Activated T-cell treated with anti-CD3 and anti-CD28 coated beads for 1 hour (primary cell): ENCODE data around the gene MIOS.

Experiments
- DNase-seq: peaks from one replicate; pipeline ENCODE4 v3.0.0-alpha.2; 2020; ENCODE audit warnings: low read depth

The MIOS gene

GRCh38 chr7:7566651-7567611 lies at the start of gene MIOS:
MIOS (plus strand) TSS chr7:7566884; CDS start chr7:7572476, 5,592 bp downstream.
- DNase-seq = peak; percentile 74

- no peak for DNase-seq
These were observed 48.9 kb upstream of the MIOS start for GRCh38 chr7:7517754-7518153.

GRCh38 chr7:7519056-7519455 lies 47.6 kb upstream of the MIOS start:
- no peak for DNase-seq

- DNase-seq = no peak
These were observed 47.2 kb upstream of the MIOS start for GRCh38 chr7:7519528-7519927.

- DNase-seq = no peak
These were observed 45.4 kb upstream of the MIOS start for GRCh38 chr7:7521259-7521658.

- DNase-seq = no peak
These were observed 44.3 kb upstream of the MIOS start for GRCh38 chr7:7522421-7522820.

- DNase-seq = no peak
These were observed 42.6 kb upstream of the MIOS start for GRCh38 chr7:7524121-7524520.

GRCh38 chr7:7526006-7526405 lies 40.7 kb upstream of the MIOS start:
- no peak for DNase-seq

GRCh38 chr7:7527047-7527446 lies 39.6 kb upstream of the MIOS start:
- no peak for DNase-seq

GRCh38 chr7:7529328-7529727 lies 37.4 kb upstream of the MIOS start:
- DNase-seq = no peak

GRCh38 chr7:7533831-7534430 lies 32.8 kb upstream of the MIOS start:
- no peak for DNase-seq

- DNase-seq = no peak
These were observed 31.0 kb upstream of the MIOS start, which contains the start of gene COL28A1 for GRCh38 chr7:7535691-7536090. COL28A1 (minus strand) TSS chr7:7535873; CDS start chr7:7532875, 2,998 bp downstream.

GRCh38 chr7:7536396-7537019 lies 30.2 kb upstream of the MIOS start:
- DNase-seq = no peak

- DNase-seq = no peak
These were observed 29.0 kb upstream of the MIOS start for GRCh38 chr7:7537711-7538110.

- no peak for DNase-seq
These were observed 27.5 kb upstream of the MIOS start for GRCh38 chr7:7539152-7539551.

GRCh38 chr7:7539711-7540110 lies 27.0 kb upstream of the MIOS start:
- DNase-seq = no peak

- no peak for DNase-seq
These were observed 24.3 kb upstream of the MIOS start for GRCh38 chr7:7542251-7542835.

- no peak for DNase-seq
These were observed 18.3 kb upstream of the MIOS start for GRCh38 chr7:7548407-7548806.

GRCh38 chr7:7550663-7551062 lies 16.0 kb upstream of the MIOS start:
- no peak for DNase-seq

GRCh38 chr7:7552199-7552598 lies 14.5 kb upstream of the MIOS start:
- DNase-seq = no peak

- no peak for DNase-seq
These were observed 13.3 kb upstream of the MIOS start for GRCh38 chr7:7553386-7553785.

- no peak for DNase-seq
These were observed 12.7 kb upstream of the MIOS start for GRCh38 chr7:7554021-7554432.
